Right ventricle myocardium inferior (tissue), 1 donor: ENCODE results near the gene RIC3. TPM values are rescaled to one million over a fixed set of nuclear protein-coding genes. Genes with fewer than 3 reads are reported as not detected.

Experiments
- ATAC-seq: fragments of 200-7000 bp; cut with Tn5 transposase; one replicate; pipeline ENCODE4 v1.9.1; 2020; ENCODE audit warnings: mild to moderate bottlenecking, moderate library complexity
- DNase-seq: peaks from one replicate; pipeline ENCODE4 v3.0.0; 2021; ENCODE audit errors: missing footprints
- intact Hi-C: fragments of 100-400 bp; cut with DNase I; formaldehyde crosslinking; loops from one replicate; pipeline ENCODE4 v1.11.0; 2022
- total RNA-seq: library from RNA; stranded (reverse); fragmentation: NEBNext Ultra II Directional; extraction: Animal tissue kit (Norgen Biotek cat#: 25700); gene quantifications from one replicate; pipeline ENCODE4 v1.2.1, GENCODE V29; 2021
- donor health status: DM: no; HTN: yes; CAD: no; lungs with severe emphysema.

RIC3 gene
- total RNA-seq, 1 donor from 2014 or later, result 11.7 TPM

DNA sequence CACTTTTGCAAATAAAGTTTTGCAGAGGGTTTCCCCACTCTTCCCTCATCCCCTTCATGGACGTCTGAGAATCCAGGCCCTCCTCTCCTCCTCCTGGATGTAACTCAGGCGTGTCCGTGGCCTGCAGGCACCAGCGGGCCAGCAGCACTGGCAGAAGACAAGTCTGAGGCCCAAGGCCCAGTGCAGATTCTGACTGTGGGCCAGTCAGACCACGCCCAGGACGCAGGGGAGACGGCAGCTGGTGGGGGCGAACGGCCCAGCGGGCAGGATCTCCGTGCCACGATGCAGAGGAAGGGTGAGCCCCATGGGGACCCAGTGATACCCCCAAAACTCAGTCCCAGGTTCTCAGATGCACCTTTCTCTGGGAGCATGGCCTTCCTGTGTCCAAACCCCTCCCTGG is 73.5 kb downstream of the RIC3 start:
- intact Hi-C loops, result no loop called here
- no peak for DNase-seq

DNA sequence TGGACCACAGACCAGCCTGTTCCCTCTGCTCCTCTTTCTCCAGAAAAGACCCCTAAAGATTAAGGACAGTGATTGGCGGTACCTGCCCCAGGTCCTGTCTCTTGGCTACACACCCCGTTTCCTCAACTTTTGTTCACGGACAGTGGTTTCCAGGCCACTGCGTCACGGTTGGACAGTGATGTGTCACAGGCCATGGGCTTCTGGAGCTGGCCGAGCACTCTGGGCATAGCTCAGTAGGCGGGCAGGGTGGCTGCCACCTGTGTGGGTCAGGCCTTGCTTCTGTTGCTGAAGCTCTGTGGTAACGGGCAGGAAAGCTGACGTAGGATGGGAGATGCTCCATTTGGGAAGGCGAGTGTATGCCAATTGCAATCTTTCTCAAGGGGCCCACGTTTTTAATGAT is 74.2 kb downstream of the RIC3 start:
- intact Hi-C loops, result no loop called here
- DNase-seq, result no peak
- no peak for ATAC-seq

More for the DNA sequence above, 73.5 kb downstream of the RIC3 start:
- ATAC-seq, result no peak

DNA sequence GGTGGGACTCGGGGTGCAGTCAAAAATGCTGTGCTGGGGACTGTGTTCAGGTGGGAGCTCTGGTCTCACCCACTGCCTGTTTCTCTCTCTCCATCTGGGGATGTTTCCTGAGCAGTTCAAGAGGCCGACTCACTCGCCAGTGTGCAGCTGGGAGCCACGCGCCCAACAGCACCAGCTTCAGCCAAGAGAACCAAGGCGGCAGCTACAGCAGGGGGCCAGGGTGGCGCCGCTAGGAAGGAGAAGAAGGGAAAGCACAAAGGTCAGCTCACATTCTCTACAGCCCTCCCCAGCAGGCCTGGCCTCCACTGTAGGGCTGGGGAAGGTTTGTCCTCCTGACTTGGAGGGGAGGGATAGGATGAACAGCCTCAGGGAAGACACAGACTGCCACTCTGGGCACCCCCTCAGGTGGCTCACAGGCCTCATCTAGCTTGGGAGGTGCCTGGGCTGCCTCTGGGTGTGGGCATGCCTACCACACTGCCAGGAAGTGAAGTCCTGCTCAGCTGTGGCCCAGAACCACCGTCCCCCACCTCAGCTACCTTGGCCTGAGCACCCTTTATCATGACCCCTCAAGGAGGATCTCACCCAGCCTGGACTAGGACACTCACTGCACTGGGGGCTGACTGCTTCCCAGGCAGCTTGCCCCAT is 74.8 kb downstream of the RIC3 start:
- intact Hi-C loops, result no loop called here
- ATAC-seq (no peak), DNase-seq (no peak)

DNA sequence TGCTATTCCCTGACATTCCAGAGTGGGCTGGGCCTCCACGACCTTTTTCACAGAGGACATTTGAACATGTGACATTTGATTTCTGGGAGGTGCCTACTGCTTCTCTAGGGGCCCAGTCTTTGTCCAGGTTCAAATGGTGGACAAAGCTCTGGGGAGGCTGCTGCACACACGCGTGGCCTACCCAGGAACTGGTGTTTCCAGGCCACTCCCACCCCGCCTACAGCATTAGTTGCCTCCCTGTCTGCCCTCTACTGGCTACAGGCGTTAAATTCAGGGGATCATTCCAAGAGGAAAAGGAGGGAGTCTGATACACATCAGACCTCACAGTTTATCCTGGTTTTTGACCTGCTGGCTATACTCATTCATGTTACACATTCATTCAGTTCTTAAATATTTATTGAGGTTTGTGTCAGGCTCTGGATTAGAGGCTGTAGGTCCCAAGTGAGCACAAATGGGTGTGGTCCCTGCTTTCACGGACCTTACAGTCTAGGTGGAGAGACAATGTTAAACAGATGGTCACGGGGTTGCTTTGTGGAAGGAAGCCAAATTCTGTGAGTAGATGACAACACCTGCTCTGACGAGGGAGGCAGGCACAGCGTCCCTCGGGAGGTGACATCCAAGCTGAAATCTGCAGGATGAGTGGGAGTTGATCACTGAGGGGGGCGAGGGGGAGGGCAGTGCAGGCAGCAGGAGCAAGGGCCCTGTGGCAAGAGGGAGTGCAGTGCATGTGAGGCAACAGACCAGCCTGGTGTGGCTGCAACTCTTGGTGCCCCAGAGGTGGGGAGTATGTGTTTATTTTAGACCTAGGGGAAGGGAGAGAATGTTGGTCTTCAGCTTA is 76.0 kb downstream of the RIC3 start:
- intact Hi-C loops, result no loop called here

DNA sequence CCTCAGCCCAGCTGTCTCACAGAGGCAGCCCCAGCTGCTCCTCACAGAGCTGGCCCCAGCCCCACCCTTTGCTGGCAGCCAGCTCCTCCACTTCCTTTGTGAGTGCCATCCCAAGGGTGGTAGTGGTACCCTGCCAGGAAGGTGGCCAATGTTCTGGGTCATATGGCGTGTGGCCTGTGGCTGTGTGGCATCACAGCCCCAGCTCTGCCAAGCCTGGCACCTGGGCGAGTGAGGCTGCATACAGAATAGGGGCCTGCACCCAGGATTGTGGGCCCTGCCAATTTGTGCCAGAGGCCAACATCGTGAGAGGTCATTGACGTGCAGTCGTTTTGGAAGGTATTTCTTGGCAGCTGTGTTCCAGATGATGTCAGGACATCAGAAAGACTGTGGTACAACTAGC is 77.1 kb downstream of the RIC3 start:
- intact Hi-C loops, result no loop called here
- ATAC-seq (peak; percentile 14), DNase-seq (no peak)

More for the DNA sequence above, 76.0 kb downstream of the RIC3 start:
- ATAC-seq, result peak; percentile 55
- peak; percentile 81 for DNase-seq

DNA sequence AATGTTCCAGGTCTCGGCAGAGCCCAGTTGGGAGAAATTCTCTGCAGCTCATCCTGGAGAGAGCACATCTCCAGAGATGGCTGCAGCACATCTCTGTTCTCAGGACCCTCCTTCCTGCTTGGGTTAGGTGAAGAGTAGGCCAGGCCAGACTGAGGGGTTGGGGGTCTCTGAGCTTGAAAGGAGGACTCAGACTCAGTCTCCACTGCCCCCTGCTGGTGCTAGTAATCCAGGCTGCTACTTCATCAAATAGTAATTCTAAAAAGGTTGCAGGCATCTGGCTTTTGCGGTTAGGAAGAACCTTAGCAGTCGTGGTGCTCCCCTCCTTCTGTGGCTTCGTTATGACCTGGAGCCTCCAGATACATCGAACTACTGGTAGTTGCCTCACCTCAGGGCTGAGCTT is 78.1 kb downstream of the RIC3 start:
- DNase-seq (no peak), ATAC-seq (no peak)
- intact Hi-C loops, result no loop called here

DNA sequence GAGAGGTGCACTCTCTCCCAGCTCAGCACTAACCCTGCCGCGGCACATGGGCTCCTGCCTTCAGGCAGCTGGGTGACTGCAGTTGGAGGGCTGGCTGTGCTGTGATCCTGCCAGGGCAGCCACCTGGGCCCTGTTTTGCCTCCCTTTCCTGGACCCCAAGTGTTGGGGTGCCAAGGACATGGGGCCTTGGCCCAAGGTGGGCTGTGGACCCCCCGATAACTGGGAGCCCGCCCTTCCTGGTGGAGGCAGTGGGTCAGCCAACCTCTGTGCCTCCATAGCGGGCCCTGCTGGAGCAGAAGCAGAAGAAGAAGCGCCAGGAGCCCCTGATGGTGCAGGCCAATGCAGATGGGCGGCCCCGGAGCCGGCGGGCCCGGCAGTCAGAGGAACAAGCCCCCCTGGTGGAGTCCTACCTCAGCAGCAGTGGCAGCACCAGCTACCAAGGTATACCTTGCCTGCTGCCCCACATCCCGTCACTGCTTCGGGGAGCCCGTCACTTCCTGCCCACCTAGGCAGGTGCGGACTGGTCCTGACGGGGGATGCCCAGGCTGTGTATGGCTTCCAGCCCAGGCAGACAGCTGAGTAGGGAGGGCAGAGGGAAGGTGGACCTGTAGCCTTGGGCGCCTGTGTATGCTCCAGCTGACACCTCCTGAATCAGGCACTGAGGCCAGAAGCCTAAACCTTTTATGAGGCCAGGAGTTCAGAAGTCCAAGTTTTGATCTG is 78.9 kb downstream of the RIC3 start:
- no peak for ATAC-seq
- no peak for DNase-seq
- intact Hi-C loops, result loop anchor here (5.0 kb wide), 1 partner anchor 58 kb away; no protein-coding TSS in a partner anchor

DNA sequence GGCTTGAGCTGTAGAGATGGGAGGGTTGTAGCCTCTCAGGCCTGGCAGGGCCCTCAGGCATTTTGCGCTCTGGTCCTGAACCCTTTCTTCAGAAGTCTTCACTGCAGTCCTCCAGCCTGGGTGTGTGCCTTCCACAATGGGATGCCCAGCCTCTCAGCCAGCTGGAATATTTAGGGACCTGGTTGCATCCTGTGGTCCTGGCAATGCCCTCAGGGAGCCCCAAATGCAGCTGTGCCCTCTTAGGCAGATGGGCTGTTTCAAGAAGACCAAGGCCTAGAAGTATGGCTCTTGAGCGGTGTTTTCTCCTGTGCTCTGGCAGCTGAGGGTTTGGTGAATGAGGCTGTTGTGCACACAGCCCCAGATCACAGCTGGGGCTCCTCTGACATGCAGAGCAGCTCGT is 81.1 kb downstream of the RIC3 start:
- DNase-seq (no peak), ATAC-seq (no peak)
- intact Hi-C loops, result loop anchor here (5.0 kb wide), 1 partner anchor 55 kb away; no protein-coding TSS in a partner anchor

DNA sequence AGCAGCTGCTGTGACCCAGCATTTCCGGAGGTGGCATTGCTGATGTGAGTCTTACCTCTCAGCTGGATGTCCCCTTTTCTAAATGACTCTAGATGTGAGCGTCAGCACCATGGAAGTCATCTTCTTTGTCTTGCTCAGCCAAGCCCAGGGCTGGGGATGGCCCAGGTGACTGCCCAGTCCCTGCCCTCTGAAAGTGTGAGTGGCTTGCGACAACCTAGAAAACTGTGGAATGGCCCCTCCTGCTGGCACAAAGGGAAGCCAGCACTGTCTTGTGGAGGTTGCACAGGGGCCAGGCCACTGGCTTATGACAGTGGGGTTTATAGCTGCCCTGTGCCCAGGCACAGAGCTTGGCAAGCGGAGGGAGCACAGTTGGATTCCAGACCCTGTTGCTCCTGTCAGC is 81.6 kb downstream of the RIC3 start:
- ATAC-seq (no peak), DNase-seq (no peak)
- intact Hi-C loops, result loop anchor here (5.0 kb wide), 1 partner anchor 55 kb away; no protein-coding TSS in a partner anchor

DNA sequence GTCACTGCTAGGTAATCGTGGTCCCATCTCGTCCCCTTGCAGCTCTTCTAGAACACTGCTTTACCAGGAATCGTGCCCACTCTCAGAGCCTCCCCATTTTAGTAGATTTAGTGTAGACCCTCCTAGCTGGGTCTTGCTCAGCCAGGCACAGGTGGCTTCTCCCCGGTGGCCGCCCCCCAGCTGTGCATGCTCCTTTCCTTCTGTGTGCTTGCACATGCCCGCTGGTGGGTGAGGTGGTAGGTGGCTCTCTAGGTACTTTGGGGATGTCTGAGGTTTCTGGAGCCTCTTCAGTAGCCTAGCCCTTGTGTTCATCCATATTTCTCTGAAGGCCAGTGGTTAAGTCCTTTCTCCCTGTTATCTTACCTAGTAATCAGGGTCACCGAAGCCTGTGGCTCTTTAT is 82.3 kb downstream of the RIC3 start:
- ATAC-seq (no peak), DNase-seq (no peak)
- intact Hi-C loops, result loop anchor here (5.0 kb wide), 1 partner anchor 54 kb away; no protein-coding TSS in a partner anchor

DNA sequence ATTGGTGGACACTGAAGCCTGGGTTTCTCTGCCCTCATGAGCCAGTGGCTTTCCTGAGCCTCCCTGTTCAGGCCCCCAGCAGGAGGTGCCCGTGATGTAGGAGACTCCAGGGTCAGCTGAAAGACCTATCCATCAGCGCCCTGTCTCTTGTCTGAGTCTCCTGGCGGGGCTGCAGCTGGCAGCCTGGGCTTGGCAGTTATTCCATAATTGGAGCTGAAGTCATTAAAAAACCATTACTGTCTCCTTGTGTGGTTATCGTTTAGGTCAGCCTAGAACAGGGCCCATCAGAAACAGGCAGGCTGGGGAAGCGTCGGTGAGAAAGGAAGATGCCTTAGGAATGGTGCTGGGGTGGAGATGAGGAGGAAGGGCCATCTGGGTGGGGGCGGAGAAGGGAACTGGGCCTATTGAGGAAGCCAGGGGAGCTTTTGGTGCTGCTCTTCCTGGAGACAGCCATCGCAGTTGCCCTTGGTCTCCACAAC is 82.8 kb downstream of the RIC3 start:
- DNase-seq (no peak), ATAC-seq (peak; percentile 45)

DNA sequence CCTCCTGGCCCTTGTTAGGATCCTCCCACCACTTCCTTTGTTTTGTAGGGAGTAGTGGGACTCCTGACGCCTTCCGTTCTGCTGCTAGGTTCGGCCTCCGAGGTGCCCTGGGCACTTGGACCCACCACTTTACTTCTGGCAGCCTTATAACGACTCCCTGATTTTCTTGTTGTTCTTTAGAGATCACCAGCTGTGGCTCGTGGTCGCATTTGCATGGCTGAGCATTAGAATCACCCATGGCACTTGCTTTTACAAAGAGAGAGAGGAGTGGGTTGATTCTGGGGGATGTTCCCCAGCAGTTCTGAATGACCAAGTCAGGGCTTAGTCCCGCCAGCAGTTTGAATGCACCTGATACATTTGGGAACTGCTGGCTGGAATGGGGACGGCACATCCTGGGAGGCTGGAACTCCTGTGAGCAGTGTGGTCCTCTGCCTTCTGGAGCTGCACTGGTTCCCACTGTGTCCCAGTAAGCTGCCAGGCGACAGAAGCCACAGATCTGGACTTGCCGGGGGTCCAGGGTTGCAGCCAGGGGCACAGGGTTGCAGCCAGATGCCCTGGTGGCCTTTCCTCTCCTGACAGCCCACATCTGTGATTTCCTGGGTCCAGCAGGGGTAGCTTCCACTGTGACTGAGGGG is 83.7 kb downstream of the RIC3 start:
- intact Hi-C loops, result loop anchor here (5.0 kb wide), 1 partner anchor 53 kb away; no protein-coding TSS in a partner anchor
- no peak for DNase-seq
- no peak for ATAC-seq

More for the DNA sequence above, 82.8 kb downstream of the RIC3 start:
- intact Hi-C loops, result loop anchor here (5.0 kb wide), 1 partner anchor 54 kb away; no protein-coding TSS in a partner anchor

DNA sequence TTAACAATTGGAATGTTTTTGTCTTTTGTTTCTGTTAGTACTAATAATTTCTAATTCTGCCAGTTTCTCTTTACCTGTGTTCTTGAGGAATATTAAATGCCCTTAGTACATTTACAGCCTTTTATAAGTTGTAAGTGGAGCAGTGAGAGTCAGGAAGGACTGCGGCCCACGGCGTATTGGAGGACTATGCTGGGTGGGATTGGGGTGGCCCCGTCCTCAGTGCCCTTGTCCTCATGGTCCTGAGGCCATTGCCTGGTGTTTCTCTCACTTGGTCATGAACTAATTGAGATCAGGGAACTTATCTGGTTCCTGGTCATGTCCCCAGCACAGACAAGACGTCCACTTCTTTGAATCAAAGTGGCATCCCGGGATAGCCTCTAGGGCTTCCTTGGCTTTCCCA is 84.5 kb downstream of the RIC3 start:
- intact Hi-C loops, result no loop called here

DNA sequence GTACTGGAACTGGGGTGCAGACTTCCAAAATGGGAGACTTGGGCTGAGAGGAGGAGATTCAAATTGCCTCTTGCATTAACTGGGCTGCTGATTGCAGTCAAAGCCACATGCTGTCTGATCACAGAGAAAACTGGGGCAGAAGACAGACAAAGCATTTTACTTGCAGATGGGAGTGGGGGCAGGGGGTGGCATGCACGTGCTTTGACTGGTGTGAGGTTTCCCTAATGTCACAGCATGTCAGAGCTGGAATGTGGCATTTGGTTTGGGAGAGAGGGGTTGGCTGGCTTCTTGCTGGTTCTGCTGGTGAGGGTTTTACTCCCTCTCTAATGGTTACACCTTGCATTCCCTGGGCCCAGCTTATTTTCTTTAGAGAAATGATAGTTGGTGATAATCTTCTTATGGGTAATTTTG is 84.9 kb downstream of the RIC3 start:
- intact Hi-C loops, result no loop called here
- DNase-seq, result no peak
- no peak for ATAC-seq

More for the DNA sequence above, 84.5 kb downstream of the RIC3 start:
- ATAC-seq (no peak), DNase-seq (no peak)

DNA sequence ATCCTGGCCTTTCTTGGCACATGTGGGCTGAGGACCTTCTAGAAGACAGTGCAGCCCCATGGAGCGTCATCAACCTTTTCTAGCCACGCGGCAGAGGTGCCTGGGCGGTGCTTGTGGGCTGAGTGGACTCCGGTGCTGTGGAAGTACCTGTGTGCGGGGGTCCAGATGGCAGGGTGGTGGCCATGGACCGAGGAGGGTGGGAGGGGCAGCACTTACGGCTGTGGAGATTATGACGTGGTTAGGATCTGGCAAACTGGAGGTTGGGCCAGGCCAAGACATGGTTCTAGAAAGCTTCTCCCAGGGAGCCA is 85.8 kb downstream of the RIC3 start:
- intact Hi-C loops, result no loop called here
- no peak for ATAC-seq
- DNase-seq, result no peak

DNA sequence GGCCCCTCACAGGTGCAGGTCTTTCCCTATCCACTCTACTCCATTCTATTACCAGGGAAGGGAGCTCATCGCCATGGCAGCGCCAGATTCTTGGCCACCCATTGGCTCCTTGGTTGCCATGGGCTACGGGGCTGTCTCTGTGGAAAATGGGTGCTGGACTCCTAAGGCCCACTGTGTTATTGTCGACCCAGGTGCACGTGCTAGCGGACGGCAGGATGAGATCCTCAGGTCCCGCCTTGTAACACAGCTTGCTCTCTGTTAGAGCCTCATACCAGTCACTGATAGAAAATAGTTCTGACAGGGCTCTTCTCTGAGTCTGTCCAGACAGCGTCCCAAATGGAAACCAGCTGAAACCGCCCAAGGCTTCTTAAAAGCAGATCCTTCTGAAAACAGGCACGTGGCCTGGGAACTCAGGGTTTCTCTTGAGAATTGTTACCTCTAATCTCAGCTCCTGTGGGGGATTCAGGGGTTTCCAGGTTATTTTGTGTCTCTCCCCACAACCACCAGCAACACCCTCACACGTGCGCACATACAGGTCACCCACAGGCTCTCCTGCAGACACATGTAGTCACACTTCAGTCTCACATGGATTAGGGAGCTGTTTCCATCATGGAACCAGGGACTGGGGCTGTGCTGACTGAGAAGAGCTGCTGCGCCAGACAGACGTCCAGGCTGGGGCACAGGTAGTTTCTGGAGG is 86.3 kb downstream of the RIC3 start:
- no peak for ATAC-seq
- intact Hi-C loops, result no loop called here
- no peak for DNase-seq

DNA sequence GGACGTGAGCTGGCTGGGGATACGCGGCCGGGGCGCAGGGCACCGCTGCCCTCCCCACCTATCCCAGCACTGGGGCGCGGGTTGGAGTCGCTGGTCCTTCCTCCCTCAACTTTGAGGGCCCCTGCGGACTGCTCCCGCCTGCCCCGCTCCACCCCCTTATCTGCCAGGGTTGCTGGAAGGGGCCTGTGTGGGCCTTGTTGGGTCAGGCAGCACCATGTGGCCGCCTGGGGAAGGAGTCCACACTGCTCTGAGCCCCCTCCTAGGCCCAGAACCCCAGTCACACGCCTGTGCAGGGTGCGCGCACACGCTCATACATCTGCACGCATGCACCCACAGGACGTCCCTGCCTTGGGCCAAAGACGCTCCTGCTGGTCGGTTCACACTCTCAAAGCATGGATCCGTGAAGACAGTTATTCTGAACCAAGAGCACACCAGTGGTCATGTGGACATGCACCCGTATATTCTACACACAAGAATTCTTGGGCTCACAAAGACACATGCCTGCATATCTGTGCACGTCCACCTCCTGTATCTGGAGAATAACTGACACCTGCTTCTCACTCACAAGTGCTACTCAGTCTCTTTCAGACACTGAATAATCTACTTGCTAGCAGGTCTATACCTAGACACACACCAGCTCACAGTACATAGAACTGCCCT is 87.1 kb downstream of the RIC3 start:
- no peak for ATAC-seq
- intact Hi-C loops, result no loop called here
- DNase-seq, result no peak
